K562 (cell line): ENCODE data around the gene IQUB. TPM values are rescaled to one million over a fixed set of nuclear protein-coding genes. Genes with fewer than 3 reads are reported as not detected.

Experiments used
- CREB5 ChIP-seq: fragments of 250-450 bp; sonication (Bioruptor Pico); IDR thresholded peaks from 2 replicates; pipeline ENCODE4 v1.5.0; 2020; ENCODE audit warnings: mild to moderate bottlenecking
- KDM5B ChIP-seq: fragments of 200-600 bp; sonication (generic); IDR thresholded peaks from 2 replicates; pipeline ENCODE4 v1.6.1; 2012; ENCODE audit warnings: low read depth, mild to moderate bottlenecking, moderate library complexity, low read length, control low read depth, inconsistent platforms; ENCODE audit not compliant: insufficient replicate concordance
- MCM7 ChIP-seq, 2 experiments: fragments of 450-650 bp; IDR thresholded peaks; 2 replicates each; pipeline ENCODE4 v1.6.1; 2016 to 2018
- MEF2D ChIP-seq: conservative IDR thresholded peaks from 2 replicates; pipeline ENCODE4 v1.6.1; 2016; ENCODE audit warnings: low read depth, missing genetic modification characterization, missing compliant biosample characterization
- NR2C1 ChIP-seq, 2 experiments: fragments of 450-650 bp; IDR thresholded peaks; 2 replicates each; pipeline ENCODE4 v1.6.1; 2017; ENCODE audit warnings: mild to moderate bottlenecking in 2 of 2, antibody characterized with exemption in 1 of 2, inconsistent platforms in 1 of 2, missing compliant biosample characterization in 1 of 2, missing genetic modification characterization in 1 of 2
- TCF15 ChIP-seq: fragments of 250-450 bp; sonication (Bioruptor Pico); IDR thresholded peaks from 2 replicates; pipeline ENCODE4 v1.8.0; 2022; ENCODE audit warnings: moderate library complexity, mild to moderate bottlenecking, inconsistent platforms
- ZBTB49 ChIP-seq: sonication (generic); formaldehyde crosslinking; IDR thresholded peaks from 2 replicates; pipeline ENCODE4 v1.8.0; 2022; ENCODE audit warnings: missing genetic modification reagents, mild to moderate bottlenecking, borderline replicate concordance
- ZBTB9 ChIP-seq: fragments of 450-650 bp; formaldehyde crosslinking; IDR thresholded peaks from 2 replicates; pipeline ENCODE4 v1.4.0; 2020; ENCODE audit warnings: mild to moderate bottlenecking, moderate library complexity
- ZFP30 ChIP-seq: fragments of 250-450 bp; sonication (Bioruptor Pico); IDR thresholded peaks from 2 replicates; pipeline ENCODE4 v1.8.0; 2022; ENCODE audit warnings: moderate library complexity, mild to moderate bottlenecking, inconsistent platforms, borderline replicate concordance
- ZNF280B ChIP-seq: fragments of 250-450 bp; sonication (Bioruptor Pico); IDR thresholded peaks from 2 replicates; pipeline ENCODE4 v1.5.1; 2021; ENCODE audit warnings: mild to moderate bottlenecking
- ZNF318 ChIP-seq, 2 experiments: fragments of 450-650 bp; IDR thresholded peaks; 2 replicates each; pipeline ENCODE4 v1.6.1; 2016; ENCODE audit warnings: mild to moderate bottlenecking in 2 of 2, borderline replicate concordance in 1 of 2, low read depth in 1 of 2, moderate library complexity in 1 of 2
- polyA plus RNA-seq, 8 experiments: library from polyadenylated mRNA; depleted of rRNA in 4 of 8; stranded (reverse) in 5 of 8; unstranded in 3 of 8; fragments of >200 nt; fragmentation: Nextera tagmentation in 2 of 8; fragmentation: Illumina TruSeq in 1 of 8; extraction: Ambion mirVana in 2 of 8; extraction: Trizol in 1 of 8; gene quantifications; 2 replicates each; pipeline versions ENCODE4 v1.2.1 to v1.2.3, GENCODE V29; 2011 to 2014; ENCODE audit warnings: inconsistent platforms in 1 of 8, missing spikeins in 1 of 8
- total RNA-seq, 7 experiments: library from RNA; depleted of rRNA in 6 of 7; stranded (reverse); fragments of >200 nt in 6 of 7; fragmentation: Illumina TruSeq in 2 of 7; extraction: Trizol in 2 of 7; gene quantifications; 2 replicates each; pipeline versions ENCODE4 v1.2.1 to v1.2.3, GENCODE V29; 2011 to 2021; ENCODE audit warnings: low replicate concordance in 1 of 7

IQUB gene
- total and polyA plus RNA-seq, 9 of the 15 experiments (the other 6 are each of a cell fraction or from before 2014, with no cell fraction given), result 0.62 to 2.6 (median 1.4) TPM

GRCh38 chr7:123498601-123499000 lies 35.8 kb downstream of the IQUB start (continued):
- TF ChIP-seq KDM5B, result no peak
- no peak for TF ChIP-seq MCM7 (IDR thresholded peaks at IDR 0.05)
- TF ChIP-seq MEF2D, result no peak
- TF ChIP-seq ZBTB49 (CRISPR knock-in tag), result no peak
- no peak for TF ChIP-seq ZNF280B (CRISPR knock-in tag)
- TF ChIP-seq CREB5 (CRISPR knock-in tag), result no peak
- peak; percentile 79 for TF ChIP-seq ZBTB9 (CRISPR knock-in tag)
- no peak for TF ChIP-seq NR2C1 (IDR thresholded peaks at IDR 0.05)
- TF ChIP-seq NR2C1 (tag; IDR thresholded peaks at IDR 0.05), result no peak
- TF ChIP-seq ZFP30, result no peak
- no peak for TF ChIP-seq TCF15 (CRISPR knock-in tag)
- no peak for TF ChIP-seq ZNF318 (IDR thresholded peaks at IDR 0.05; ENCODE audit: borderline replicate concordance in 1 of 2, low read depth in 1 of 2)
